ENCODE measurements around the gene DCTN4.

DCTN4 gene

GRCh38 chr5:150662731-150663516 lies 95.9 kb downstream of the DCTN4 start:
- no peak for DNase-seq

GRCh38 chr5:150661821-150662596 lies 96.8 kb downstream of the DCTN4 start:
- DNase-seq, result no peak

DNA sequence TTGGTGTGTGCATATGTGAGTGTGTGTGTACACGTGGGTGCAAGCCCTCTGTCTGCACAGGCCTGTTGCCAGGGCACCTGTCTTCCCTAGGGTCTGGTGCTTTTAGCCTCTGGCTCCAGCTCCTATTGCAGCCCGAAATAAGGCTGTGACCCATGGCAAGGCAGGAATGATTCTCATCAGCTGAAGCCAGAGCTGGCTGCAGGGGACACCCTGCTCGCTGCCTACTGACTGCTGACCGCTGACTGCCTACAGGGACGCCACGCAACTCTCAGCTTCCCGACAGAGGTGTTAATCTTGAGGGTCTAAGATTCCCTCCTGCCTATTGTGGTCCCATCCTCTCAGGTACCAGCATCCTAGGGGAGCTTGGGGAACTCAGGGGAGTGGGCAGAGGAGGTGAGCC lies 97.7 kb downstream of the DCTN4 start, which contains the start of gene MYOZ3:
Gene MYOZ3 (plus strand): TSS at position 166 of the 400 bp plus-strand sequence. CDS start 1,691 bp downstream, outside the sequence.
- DNase-seq, result no peak

GRCh38 chr5:150660108-150660831 lies 98.5 kb downstream of the DCTN4 start:
- no peak for DNase-seq

DNA sequence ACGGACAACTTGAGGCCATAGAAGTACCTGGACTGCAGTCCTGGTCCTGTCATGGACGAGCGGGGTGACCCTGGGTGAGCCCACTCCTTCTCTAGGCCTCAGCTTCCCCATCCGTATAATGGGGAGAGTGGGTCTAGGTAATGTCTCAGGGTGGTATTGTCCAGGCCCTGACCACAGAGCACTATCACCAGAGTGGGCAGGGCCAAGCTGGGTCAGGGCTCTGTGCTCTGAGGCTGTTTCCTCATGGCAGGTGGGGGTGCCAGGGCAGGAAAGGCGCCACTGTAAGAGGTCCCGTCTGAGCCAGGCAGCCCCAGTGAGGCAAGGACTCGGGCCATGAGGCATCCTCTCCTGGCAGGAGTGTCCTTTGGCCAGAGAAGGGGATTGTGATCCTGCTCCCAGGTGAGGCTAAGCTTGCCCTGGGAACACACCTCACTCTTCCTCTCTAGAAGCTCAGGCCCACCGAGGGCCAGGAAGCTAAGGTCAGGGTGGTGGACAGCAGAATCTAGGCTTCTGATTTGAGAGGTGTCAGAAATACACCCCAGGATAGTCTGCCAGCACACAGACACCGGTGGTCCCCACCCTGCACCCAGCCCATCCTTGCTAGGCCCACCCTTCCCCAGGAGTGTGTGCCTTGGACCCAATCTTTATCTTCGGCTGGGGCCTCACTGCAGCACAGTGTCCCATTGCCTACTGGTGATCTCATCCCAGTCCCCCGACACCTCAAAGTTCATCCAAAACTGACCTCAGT lies 99.3 kb downstream of the DCTN4 start:
- no peak for DNase-seq

GRCh38 chr5:150658699-150659265 lies 100.0 kb downstream of the DCTN4 start:
- no peak for DNase-seq
